Measurements from ENCODE around the gene NCOA3. TPM values are rescaled to one million over a fixed set of nuclear protein-coding genes. Genes with fewer than 3 reads are reported as not detected.

The NCOA3 gene
- total RNA-seq: 10 to 100 TPM; 26.7 to 40.2 (median 34.5) TPM

- Histone ChIP-seq H3K27ac (peak within 1 kb of the TSS; percentile 92 to 99 (median 96)), H3K4me1 (peaks cover 10 to 58% (median 14%) of the 10 kb centered on the region in 3 donors), H3K27me3 (no peaks in the 10 kb centered on the region), H3K36me3 (no peaks in the 10 kb centered on the region), H3K9me3 (no peaks in the 10 kb centered on the region), H3K4me3 (peak within 1 kb of the TSS; percentile 75 to 99 (median 85))
- TF ChIP-seq POLR2A (IDR thresholded peaks at IDR 0.05): peak in 3 of 4 donors; percentile 10 to 99 (median 94)
- peak; percentile 33 to 85 (median 68) for TF ChIP-seq CTCF (IDR thresholded peaks at IDR 0.05)
- 1 to 2% methylated on average over 10 to 19 of the region's 74 CpGs for WGBS, 2 donors
- peak; percentile 64 for DNase-seq
- intact Hi-C loops (cut with DNase I): loop anchor here (10.0 kb wide), 1 partner anchor 123 kb away; no protein-coding TSS in a partner anchor
Measured at GRCh38 chr20:47501482-47502270, at the start of gene NCOA3. TSS of gene NCOA3 (plus strand) at chr20:47501887. CDS start at chr20:47622248, 120,361 bp downstream.

GRCh38 chr20:47452736-47453161, 48.9 kb upstream of the NCOA3 start:
- H3K27ac ChIP-seq: peak overlapping the region in 2 of 4 donors; percentile 14 to 29
- no peaks in the 10 kb centered on the region for H3K9me3 ChIP-seq
- DNase-seq: no peak
- no peak overlapping the region for H3K4me3 ChIP-seq
- TF ChIP-seq CTCF (IDR thresholded peaks at IDR 0.05) (no peak), POLR2A (IDR thresholded peaks at IDR 0.05) (no peak)
- H3K4me1 ChIP-seq: peaks cover 6 to 53% (median 16%) of the 10 kb centered on the region in 3 donors
- WGBS, 2 donors: 54 to 75% methylated on average over 1 of the region's 1 CpG
- intact Hi-C loops (cut with DNase I): no loop called here
- no peaks in the 10 kb centered on the region for H3K27me3 ChIP-seq
- H3K36me3 ChIP-seq: no peaks in the 10 kb centered on the region

- intact Hi-C loops (cut with DNase I): no loop called here
- H3K27me3 ChIP-seq: no peaks in the 10 kb centered on the region
- WGBS, 2 donors: 14 to 50% methylated on average over 4 of the region's 4 CpGs
- no peaks in the 10 kb centered on the region for H3K36me3 ChIP-seq
- no peak for DNase-seq
- TF ChIP-seq POLR2A (IDR thresholded peaks at IDR 0.05) (no peak), CTCF (IDR thresholded peaks at IDR 0.05) (no peak)
- H3K4me3 ChIP-seq: no peak overlapping the region
- peaks cover 6 to 54% (median 16%) of the 10 kb centered on the region in 3 donors for H3K4me1 ChIP-seq
- H3K9me3 ChIP-seq: no peaks in the 10 kb centered on the region
- peak overlapping the region in 3 of 4 donors; percentile 6 to 29 (median 14) for H3K27ac ChIP-seq
Measured at GRCh38 chr20:47453167-47453782, 48.4 kb upstream of the NCOA3 start.

GRCh38 chr20:47454298-47455132, 47.2 kb upstream of the NCOA3 start:
- peaks cover 6 to 54% (median 16%) of the 10 kb centered on the region in 3 donors for H3K4me1 ChIP-seq
- peak overlapping the region; percentile 59 to 84 (median 81) for H3K27ac ChIP-seq
- intact Hi-C loops (cut with DNase I): no loop called here
- no peaks in the 10 kb centered on the region for H3K9me3 ChIP-seq
- H3K4me3 ChIP-seq: no peak overlapping the region
- 64 to 68% methylated on average over 10 of the region's 10 CpGs for WGBS, 2 donors
- TF ChIP-seq POLR2A (IDR thresholded peaks at IDR 0.05) (no peak), CTCF (IDR thresholded peaks at IDR 0.05) (no peak)
- no peak for DNase-seq
- H3K36me3 ChIP-seq: no peaks in the 10 kb centered on the region
- no peaks in the 10 kb centered on the region for H3K27me3 ChIP-seq

Data from esophagus squamous epithelium (tissue), 5 donors.